GM21737 (cell line): ENCODE data around the gene DSCAML1.
"Not testable (repeated sequence)": the region's sequence is repeated elsewhere in the genome, so short reads cannot be mapped to it uniquely, and the experiment has no call there.

ENCODE experiments used
- ATAC-seq: cut with Tn5 transposase; IDR thresholded peaks from one replicate; pipeline ENCODE4 v1.9.1; 2021; ENCODE audit warnings: mild to moderate bottlenecking, moderate library complexity; ENCODE audit not compliant: unreplicated experiment

DSCAML1 gene

GRCh38 chr11:117765068-117765467, 31.9 kb downstream of the DSCAML1 start:
- ATAC-seq: no peak

- ATAC-seq: not testable (repeated sequence)
These were observed 33.6 kb downstream of the DSCAML1 start for GRCh38 chr11:117763465-117763864.

GRCh38 chr11:117761993-117762392, 35.0 kb downstream of the DSCAML1 start:
- no peak for ATAC-seq

- no peak for ATAC-seq
These were observed 37.7 kb downstream of the DSCAML1 start for GRCh38 chr11:117759305-117759704.

- no peak for ATAC-seq
These were observed 43.0 kb downstream of the DSCAML1 start for GRCh38 chr11:117754030-117754429.

GRCh38 chr11:117752721-117753237, 44.2 kb downstream of the DSCAML1 start:
- ATAC-seq: no peak

- ATAC-seq: no peak
These were observed 44.9 kb downstream of the DSCAML1 start for GRCh38 chr11:117752071-117752470.

GRCh38 chr11:117750916-117751662, 45.9 kb downstream of the DSCAML1 start:
- ATAC-seq: no peak

- ATAC-seq: no peak
These were observed 46.7 kb downstream of the DSCAML1 start for GRCh38 chr11:117750357-117750756.

GRCh38 chr11:117749541-117749910, 47.5 kb downstream of the DSCAML1 start:
- no peak for ATAC-seq

GRCh38 chr11:117748771-117749540, 48.1 kb downstream of the DSCAML1 start:
- ATAC-seq: no peak

- ATAC-seq: no peak
These were observed 49.1 kb downstream of the DSCAML1 start for GRCh38 chr11:117747892-117748291.

GRCh38 chr11:117745346-117745745, 51.7 kb downstream of the DSCAML1 start:
- ATAC-seq: no peak

- ATAC-seq: no peak
These were observed 52.4 kb downstream of the DSCAML1 start for GRCh38 chr11:117744471-117745150.

- ATAC-seq: no peak
These were observed 53.7 kb downstream of the DSCAML1 start for GRCh38 chr11:117743121-117743815.

GRCh38 chr11:117738246-117738957, 58.6 kb downstream of the DSCAML1 start:
- no peak for ATAC-seq

GRCh38 chr11:117735350-117735977, 61.6 kb downstream of the DSCAML1 start:
- no peak for ATAC-seq

GRCh38 chr11:117734601-117735024, 62.4 kb downstream of the DSCAML1 start:
- no peak for ATAC-seq

- no peak for ATAC-seq
These were observed 63.7 kb downstream of the DSCAML1 start for GRCh38 chr11:117733316-117733715.
